ENCODE data around the gene C12orf54. TPM values are rescaled to one million over a fixed set of nuclear protein-coding genes. Genes with fewer than 3 reads are reported as not detected.

C12orf54 gene
- total RNA-seq, 1 donor from 2014 or later, result not detected

- Mint-ChIP-seq H3K27ac (no peak overlapping the region), H3K27me3 (peaks cover 12% of the 10 kb centered on the region), H3K4me1 (no peaks in the 10 kb centered on the region), H3K36me3 (ENCODE audit: low read depth) (no peaks in the 10 kb centered on the region), H3K4me3 (no peak overlapping the region), H3K9me3 (no peaks in the 10 kb centered on the region)
- DNase-seq (no peak), ATAC-seq (ENCODE audit: low read depth) (no peak)
- no peak for TF ChIP-seq CTCF (IDR thresholded peaks at IDR 0.05)
- intact Hi-C loops (cut with micrococcal nuclease), result no loop called here
- ChIA-PET POLR2A (no interaction called here), CTCF (no interaction called here)
These were observed 45.8 kb downstream of the C12orf54 start for GRCh38 chr12:48527891-48528670.

- peaks cover 5% of the 10 kb centered on the region for H3K27me3 Mint-ChIP-seq
- peaks cover 5% of the 10 kb centered on the region for H3K9me3 Mint-ChIP-seq
- TF ChIP-seq CTCF (IDR thresholded peaks at IDR 0.05), result no peak
- no peak for ATAC-seq (ENCODE audit: low read depth)
- H3K36me3 Mint-ChIP-seq (ENCODE audit: low read depth), result no peaks in the 10 kb centered on the region
- H3K4me1 Mint-ChIP-seq, result no peaks in the 10 kb centered on the region
- intact Hi-C loops (cut with micrococcal nuclease), result no loop called here
- POLR2A ChIA-PET, result interaction anchor here (0.6 kb wide), 1 partner anchor 1756 kb away, joined by 3 read pairs; no protein-coding TSS in a partner anchor
- DNase-seq, result no peak
- H3K4me3 Mint-ChIP-seq, result no peak overlapping the region
- CTCF ChIA-PET, result no interaction called here
- no peak overlapping the region for H3K27ac Mint-ChIP-seq
These were observed 50.3 kb downstream of the C12orf54 start for GRCh38 chr12:48532601-48533000.

GRCh38 chr12:48536602-48537001 lies 54.3 kb downstream of the C12orf54 start:
- POLR2A ChIA-PET, result no interaction called here
- no peak for TF ChIP-seq CTCF (IDR thresholded peaks at IDR 0.05)
- ATAC-seq (ENCODE audit: low read depth), result no peak
- Mint-ChIP-seq H3K27me3 (peaks cover 2% of the 10 kb centered on the region), H3K9me3 (peaks cover 5% of the 10 kb centered on the region), H3K4me1 (no peaks in the 10 kb centered on the region), H3K27ac (no peak overlapping the region), H3K4me3 (no peak overlapping the region), H3K36me3 (ENCODE audit: low read depth) (no peaks in the 10 kb centered on the region)
- no peak for DNase-seq
- intact Hi-C loops (cut with micrococcal nuclease), result no loop called here
- CTCF ChIA-PET, result no interaction called here

- Mint-ChIP-seq H3K27me3 (peaks cover 3% of the 10 kb centered on the region), H3K36me3 (ENCODE audit: low read depth) (no peaks in the 10 kb centered on the region), H3K4me3 (no peak overlapping the region), H3K4me1 (no peaks in the 10 kb centered on the region), H3K9me3 (no peaks in the 10 kb centered on the region), H3K27ac (no peak overlapping the region)
- DNase-seq, result no peak
- TF ChIP-seq CTCF (IDR thresholded peaks at IDR 0.05), result no peak
- ChIA-PET POLR2A (no interaction called here), CTCF (interaction anchor here (1.7 kb wide), 1 partner anchor 76 kb away, joined by 4 read pairs; no protein-coding TSS in a partner anchor)
- intact Hi-C loops (cut with micrococcal nuclease), result loop anchor here (1.0 to 2.0 kb wide), 2 partner anchors 76 to 252 kb away; no protein-coding TSS in a partner anchor
- no peak for ATAC-seq (ENCODE audit: low read depth)
These were observed 60.1 kb downstream of the C12orf54 start for GRCh38 chr12:48542300-48542928.

- ChIA-PET POLR2A (no interaction called here), CTCF (no interaction called here)
- Mint-ChIP-seq H3K9me3 (peaks cover 9% of the 10 kb centered on the region), H3K36me3 (ENCODE audit: low read depth) (no peaks in the 10 kb centered on the region), H3K27ac (no peak overlapping the region), H3K4me1 (no peaks in the 10 kb centered on the region), H3K4me3 (no peak overlapping the region), H3K27me3 (peaks cover 3% of the 10 kb centered on the region)
- ATAC-seq (ENCODE audit: low read depth) (no peak), DNase-seq (no peak)
- intact Hi-C loops (cut with micrococcal nuclease), result no loop called here
- TF ChIP-seq CTCF (IDR thresholded peaks at IDR 0.05), result no peak
These were observed 63.7 kb downstream of the C12orf54 start for GRCh38 chr12:48545833-48546469.
